Mesenchymal stem cell (in vitro differentiated cells and primary cell): Measurements from ENCODE around the gene DHX34.
"Not testable (repeated sequence)": the region's sequence is repeated elsewhere in the genome, so short reads cannot be mapped to it uniquely, and the experiment has no call there.

Source experiments
- DNase-seq: peaks from one replicate; pipeline ENCODE4 v3.0.0-alpha.2; 2013
- H2AFZ ChIP-seq: one replicate; pipeline ENCODE4 v1.6.1; 2013; ENCODE audit warnings: low read depth, mild to moderate bottlenecking, control low read depth, inconsistent platforms, low read length, moderate library complexity
- H2AK5ac ChIP-seq: 2 replicates; pipeline ENCODE4 v1.6.1; 2013; ENCODE audit warnings: low read length, moderate library complexity, mild to moderate bottlenecking, inconsistent platforms; ENCODE audit not compliant: severe bottlenecking
- H2BK120ac ChIP-seq: one replicate; pipeline ENCODE4 v1.6.1; 2013; ENCODE audit warnings: low read depth, mild to moderate bottlenecking, inconsistent platforms, low read length, moderate library complexity
- H2BK12ac ChIP-seq, 2 experiments: one replicate each; pipeline ENCODE4 v1.6.1; 2013; ENCODE audit warnings: inconsistent platforms in 2 of 2, low read length in 2 of 2, mild to moderate bottlenecking in 2 of 2, moderate library complexity in 2 of 2, control low read depth in 1 of 2
- H2BK15ac ChIP-seq: one replicate; pipeline ENCODE4 v1.6.1; 2013; ENCODE audit warnings: mild to moderate bottlenecking, low read depth, inconsistent platforms; ENCODE audit not compliant: poor library complexity, severe bottlenecking
- H2BK5ac ChIP-seq: 2 replicates; pipeline ENCODE4 v1.6.1; 2013; ENCODE audit warnings: low read depth, mild to moderate bottlenecking, low read length, control low read depth, inconsistent platforms; ENCODE audit not compliant: poor library complexity, severe bottlenecking
- H3K14ac ChIP-seq, 2 experiments: one replicate each; pipeline ENCODE4 v1.6.1; 2013; ENCODE audit warnings: inconsistent platforms in 2 of 2, low read length in 2 of 2, control low read depth in 1 of 2, mild to moderate bottlenecking in 1 of 2, moderate library complexity in 1 of 2
- H3K18ac ChIP-seq, 2 experiments: one replicate each; pipeline ENCODE4 v1.6.1; 2013; ENCODE audit warnings: inconsistent platforms in 2 of 2, low read length in 2 of 2, control low read depth in 1 of 2, low read depth in 1 of 2, mild to moderate bottlenecking in 1 of 2
- H3K23ac ChIP-seq, 2 experiments: one replicate each; pipeline ENCODE4 v1.6.1; 2013; ENCODE audit warnings: inconsistent platforms in 2 of 2, low read length in 2 of 2, mild to moderate bottlenecking in 2 of 2, moderate library complexity in 2 of 2, control low read depth in 1 of 2
- H3K27ac ChIP-seq: 2 replicates; pipeline ENCODE4 v1.5.1; 2013; ENCODE audit warnings: mild to moderate bottlenecking, moderate library complexity, low read length, control low read depth, inconsistent platforms; ENCODE audit not compliant: poor library complexity, severe bottlenecking
- H3K27me3 ChIP-seq, 2 experiments: 2 replicates each; pipeline versions ENCODE4 v1.6.1 to v1.7.0; 2013; ENCODE audit warnings: low read length in 2 of 2, mild to moderate bottlenecking in 2 of 2, moderate library complexity in 2 of 2, control low read depth in 1 of 2, inconsistent platforms in 1 of 2; ENCODE audit not compliant: control insufficient read depth in 1 of 2, insufficient read depth in 1 of 2
- H3K36me3 ChIP-seq, 2 experiments: 2 replicates each; pipeline versions ENCODE4 v1.6.1 to v1.7.0; 2013; ENCODE audit warnings: low read length in 2 of 2, control low read depth in 1 of 2, inconsistent platforms in 1 of 2, low read depth in 1 of 2, mild to moderate bottlenecking in 1 of 2; ENCODE audit not compliant: insufficient read depth in 2 of 2, control insufficient read depth in 1 of 2
- H3K4ac ChIP-seq, 2 experiments: one replicate each; pipeline ENCODE4 v1.6.1; 2013; ENCODE audit warnings: inconsistent platforms in 2 of 2, low read length in 2 of 2, mild to moderate bottlenecking in 2 of 2, moderate library complexity in 2 of 2, control low read depth in 1 of 2, low read depth in 1 of 2
- H3K4me1 ChIP-seq: 2 replicates; pipeline ENCODE4 v1.6.1; 2013; ENCODE audit warnings: low read depth, low read length, control low read depth; ENCODE audit not compliant: control insufficient read depth, insufficient read depth
- H3K4me2 ChIP-seq: 2 replicates; pipeline ENCODE4 v1.6.1; 2013; ENCODE audit warnings: low read length, mild to moderate bottlenecking, inconsistent platforms; ENCODE audit not compliant: poor library complexity, severe bottlenecking
- H3K4me3 ChIP-seq, 2 experiments: 2 replicates each; pipeline versions ENCODE4 v1.5.1 to v1.7.0; 2013; ENCODE audit warnings: low read length in 2 of 2, mild to moderate bottlenecking in 2 of 2, control low read depth in 1 of 2, low read depth in 1 of 2; ENCODE audit not compliant: insufficient read depth in 1 of 2
- H3K79me1 ChIP-seq: replicated peaks from 2 replicates; pipeline ENCODE4 v1.6.1; 2013; ENCODE audit warnings: mild to moderate bottlenecking, control low read depth, low read length, inconsistent platforms; ENCODE audit not compliant: poor library complexity, severe bottlenecking
- H3K9ac ChIP-seq: 2 replicates; pipeline ENCODE4 v1.7.0; 2013; ENCODE audit warnings: mild to moderate bottlenecking, low read length, moderate library complexity
- H3K9me3 ChIP-seq: 2 replicates; pipeline ENCODE4 v1.7.0; 2013; ENCODE audit warnings: mild to moderate bottlenecking, low read length; ENCODE audit not compliant: control insufficient read depth
- H4K8ac ChIP-seq: one replicate; pipeline ENCODE4 v1.6.1; 2013; ENCODE audit warnings: inconsistent platforms, mild to moderate bottlenecking, low read length, moderate library complexity
- H4K91ac ChIP-seq: one replicate; pipeline ENCODE4 v1.6.1; 2013; ENCODE audit warnings: mild to moderate bottlenecking, low read length, inconsistent platforms
- WGBS: methylation state at CpG from one replicate; pipeline ENCODE4 v1.1.7; 2013; ENCODE audit warnings: mixed read lengths; 5-methylcytosine and 5-hydroxymethylcytosine counted together

The DHX34 gene

DNA sequence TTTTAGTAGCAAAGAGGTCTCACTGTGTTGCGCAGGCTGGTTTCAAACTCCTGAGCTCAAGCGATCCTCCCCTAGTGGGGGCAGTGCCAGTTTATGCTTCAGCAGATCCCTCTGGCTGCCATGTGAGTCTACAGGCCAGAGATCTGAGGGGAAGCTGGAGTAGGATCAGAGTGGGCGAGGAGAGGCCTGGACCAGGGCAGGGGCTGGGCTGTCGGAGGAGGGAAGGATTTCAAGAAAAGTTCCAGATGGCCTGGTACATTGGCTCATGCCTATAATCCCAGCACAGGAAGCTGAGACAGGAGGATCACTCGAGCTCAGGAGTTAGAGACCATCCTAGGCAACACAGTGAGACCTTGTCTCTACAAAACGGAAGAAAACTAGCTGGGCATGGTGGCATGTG, 9.8 kb downstream of the DHX34 start:
- WGBS = 93% methylated on average over 6 of the region's 6 CpGs
- Histone ChIP-seq H3K27ac (no peak overlapping the region), H2AFZ (no peak overlapping the region), H3K4ac (no peak overlapping the region), H3K23ac (no peak overlapping the region), H2BK12ac (no peak overlapping the region), H4K8ac (no peak overlapping the region), H3K9ac (no peak overlapping the region), H2BK15ac (no peak overlapping the region), H4K91ac (no peak overlapping the region), H3K14ac (no peak overlapping the region), H3K18ac (no peak overlapping the region), H3K27me3 (no peaks in the 10 kb centered on the region), H2BK5ac (no peak overlapping the region), H3K9me3 (peaks cover 5% of the 10 kb centered on the region), H2BK120ac (no peak overlapping the region), H3K79me1 (peaks cover 24% of the 10 kb centered on the region), H3K4me2 (no peak overlapping the region), H3K4me1 (peaks cover 1% of the 10 kb centered on the region), H3K4me3 (no peak overlapping the region), H2AK5ac (no peak overlapping the region), H3K36me3 (peaks cover 84 to 91% of the 10 kb centered on the region in 2 experiments)
- DNase-seq = no peak

GRCh38 chr19:47362321-47362720, 13.2 kb downstream of the DHX34 start:
- Histone ChIP-seq H3K4me1 (peaks cover 8% of the 10 kb centered on the region), H3K36me3 (peaks cover 80 to 85% of the 10 kb centered on the region in 2 experiments), H2BK120ac (no peak overlapping the region), H2AFZ (no peak overlapping the region), H3K9ac (no peak overlapping the region), H3K9me3 (peaks cover under 1% of the 10 kb centered on the region), H2BK12ac (no peak overlapping the region), H3K18ac (no peak overlapping the region), H3K27ac (no peak overlapping the region), H3K23ac (no peak overlapping the region), H3K14ac (no peak overlapping the region), H2BK15ac (no peak overlapping the region), H4K91ac (no peak overlapping the region), H2AK5ac (no peak overlapping the region), H3K4me3 (no peak overlapping the region), H3K4ac (no peak overlapping the region), H4K8ac (no peak overlapping the region), H3K79me1 (peaks cover 25% of the 10 kb centered on the region), H3K27me3 (no peaks in the 10 kb centered on the region), H2BK5ac (no peak overlapping the region), H3K4me2 (no peak overlapping the region)
- WGBS = 98% methylated on average over 21 of the region's 21 CpGs
- DNase-seq = no peak

- no peak overlapping the region for H3K14ac ChIP-seq
- H4K91ac ChIP-seq = no peak overlapping the region
- peaks cover 23% of the 10 kb centered on the region for H3K79me1 ChIP-seq
- H2BK120ac ChIP-seq = no peak overlapping the region
- H2BK15ac ChIP-seq = no peak overlapping the region
- H2AK5ac ChIP-seq = no peak overlapping the region
- DNase-seq = peak; percentile 45
- 79% methylated on average over 10 of the region's 13 CpGs for WGBS
- no peak overlapping the region for H2BK12ac ChIP-seq
- H3K23ac ChIP-seq = no peak overlapping the region
- no peak overlapping the region for H3K27ac ChIP-seq
- peaks cover 8% of the 10 kb centered on the region for H3K4me1 ChIP-seq
- H3K27me3 ChIP-seq = no peaks in the 10 kb centered on the region
- H3K36me3 ChIP-seq = peaks cover 70 to 72% of the 10 kb centered on the region in 2 experiments
- no peak overlapping the region for H3K18ac ChIP-seq
- no peak overlapping the region for H3K4me2 ChIP-seq
- H2AFZ ChIP-seq = no peak overlapping the region
- no peak overlapping the region for H2BK5ac ChIP-seq
- no peak overlapping the region for H3K4me3 ChIP-seq
- no peaks in the 10 kb centered on the region for H3K9me3 ChIP-seq
- H4K8ac ChIP-seq = peak overlapping the region; percentile 49
- no peak overlapping the region for H3K9ac ChIP-seq
- no peak overlapping the region for H3K4ac ChIP-seq
Measured at GRCh38 chr19:47363758-47364531, 14.8 kb downstream of the DHX34 start.

- peaks cover 16% of the 10 kb centered on the region for H3K79me1 ChIP-seq
- H4K91ac ChIP-seq, H2AFZ ChIP-seq, H3K9ac ChIP-seq, H3K27ac ChIP-seq, H3K18ac ChIP-seq, H3K4me2 ChIP-seq, H2BK15ac ChIP-seq, H2BK12ac ChIP-seq, H2AK5ac ChIP-seq, DNase-seq, H4K8ac ChIP-seq, H3K27me3 ChIP-seq, H3K4ac ChIP-seq, H2BK120ac ChIP-seq, H3K23ac ChIP-seq, H3K4me3 ChIP-seq, H3K14ac ChIP-seq, H2BK5ac ChIP-seq, H3K9me3 ChIP-seq: not testable (repeated sequence)
- 97% methylated on average over 6 of the region's 10 CpGs for WGBS
- peaks cover 18% of the 10 kb centered on the region for H3K4me1 ChIP-seq
- H3K36me3 ChIP-seq = peaks cover 70% of the 10 kb centered on the region in 2 experiments
Measured at GRCh38 chr19:47365455-47365854, 16.3 kb downstream of the DHX34 start.
